Medulla oblongata (tissue), 1 donor: ENCODE results near the gene PDIA4.
"Not testable (repeated sequence)": the region's sequence is repeated elsewhere in the genome, so short reads cannot be mapped to it uniquely, and the experiment has no call there.

Experiments used
- DNase-seq: peaks from one replicate; pipeline ENCODE4 v3.0.0-alpha.2; 2015; ENCODE audit errors: extremely low spot score

Gene PDIA4

GRCh38 chr7:149003560-149004305, 24.6 kb downstream of the PDIA4 start:
- no peak for DNase-seq

GRCh38 chr7:149003018-149003417, 25.3 kb downstream of the PDIA4 start:
- DNase-seq, result no peak

GRCh38 chr7:149002604-149003003, 25.7 kb downstream of the PDIA4 start:
- DNase-seq, result no peak

- DNase-seq, result no peak
These were observed 26.8 kb downstream of the PDIA4 start for GRCh38 chr7:149001427-149002068.

GRCh38 chr7:149000961-149001360, 27.3 kb downstream of the PDIA4 start:
- DNase-seq, result no peak

GRCh38 chr7:148999192-148999591, 29.1 kb downstream of the PDIA4 start:
- no peak for DNase-seq

GRCh38 chr7:148997497-148997896, 30.8 kb downstream of the PDIA4 start:
- no peak for DNase-seq

GRCh38 chr7:148994576-148994975, 33.7 kb downstream of the PDIA4 start:
- DNase-seq, result no peak

GRCh38 chr7:148993193-148993592, 35.1 kb downstream of the PDIA4 start:
- DNase-seq, result no peak

GRCh38 chr7:148991536-148991935, 36.8 kb downstream of the PDIA4 start:
- no peak for DNase-seq

GRCh38 chr7:148987751-148988512, 40.4 kb downstream of the PDIA4 start:
- no peak for DNase-seq

GRCh38 chr7:148987010-148987750, 41.1 kb downstream of the PDIA4 start:
- peak; percentile 94 for DNase-seq

- DNase-seq, result no peak
These were observed 41.6 kb downstream of the PDIA4 start for GRCh38 chr7:148986742-148987009.

- DNase-seq, result peak; percentile 80
These were observed 44.8 kb downstream of the PDIA4 start for GRCh38 chr7:148983200-148984146.

- DNase-seq, result peak; percentile 46
These were observed 45.6 kb downstream of the PDIA4 start for GRCh38 chr7:148982654-148983199.

- DNase-seq, result no peak
These were observed 48.5 kb downstream of the PDIA4 start for GRCh38 chr7:148979827-148980226.

GRCh38 chr7:148979072-148979471, 49.2 kb downstream of the PDIA4 start:
- not testable (repeated sequence) for DNase-seq

GRCh38 chr7:148978091-148978490, 50.2 kb downstream of the PDIA4 start:
- DNase-seq, result no peak

GRCh38 chr7:148975896-148976295, 52.4 kb downstream of the PDIA4 start:
- no peak for DNase-seq

GRCh38 chr7:148973256-148973655, 55.0 kb downstream of the PDIA4 start:
- DNase-seq, result no peak

- peak; percentile 37 for DNase-seq
These were observed 55.9 kb downstream of the PDIA4 start for GRCh38 chr7:148972375-148972774.
